Stimulated activated CD8-positive, alpha-beta memory T cell treated with anti-CD3 and anti-CD28 coated beads, Interleukin-7, amount 100 ng/mL, for 24 hours (primary cell): ENCODE results near the gene FKBP2.

Experiments
- DNase-seq: peaks from one replicate; pipeline ENCODE4 v3.0.0-alpha.2; 2020; ENCODE audit warnings: low read depth

The FKBP2 gene

DNA sequence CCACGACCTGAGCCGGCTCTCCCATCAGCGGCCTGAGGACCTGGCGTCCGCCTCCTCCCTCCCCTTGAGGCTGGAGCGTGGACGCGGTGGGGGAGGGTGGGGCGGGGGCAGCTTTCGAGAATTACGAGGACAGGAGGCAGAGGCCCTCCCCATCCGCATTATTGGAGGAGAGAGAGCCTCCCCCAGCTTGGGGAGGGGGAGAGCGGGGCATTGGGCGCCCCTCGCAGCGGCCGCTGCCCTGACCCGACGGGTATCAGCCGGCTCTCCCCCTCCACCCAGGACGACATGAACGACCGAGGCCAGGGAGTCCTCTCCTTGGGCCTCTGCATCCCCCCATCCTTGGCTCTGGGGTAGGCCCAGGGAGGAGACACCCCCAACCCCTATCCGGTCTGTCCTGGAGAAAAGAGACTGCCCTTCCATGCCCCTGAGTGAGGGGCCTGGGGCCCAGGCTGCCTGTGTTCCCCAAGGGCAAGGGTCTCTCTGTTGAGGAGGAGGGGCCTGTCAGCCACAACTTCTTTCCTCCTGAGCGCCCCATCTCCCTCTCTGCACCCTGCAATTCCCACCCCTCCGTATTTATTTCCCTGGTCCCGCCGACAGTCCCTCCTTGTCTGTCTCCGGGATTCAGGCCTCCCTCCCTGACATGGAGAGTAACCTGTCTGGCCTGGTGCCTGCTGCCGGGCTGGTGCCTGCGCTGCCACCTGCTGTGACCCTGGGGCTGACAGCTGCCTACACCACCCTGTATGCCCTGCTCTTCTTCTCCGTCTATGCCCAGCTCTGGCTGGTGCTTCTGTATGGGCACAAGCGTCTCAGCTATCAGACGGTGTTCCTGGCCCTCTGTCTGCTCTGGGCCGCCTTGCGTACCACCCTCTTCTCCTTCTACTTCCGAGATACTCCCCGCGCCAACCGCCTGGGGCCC, 45.2 kb downstream of the FKBP2 start:
- no peak for DNase-seq

DNA sequence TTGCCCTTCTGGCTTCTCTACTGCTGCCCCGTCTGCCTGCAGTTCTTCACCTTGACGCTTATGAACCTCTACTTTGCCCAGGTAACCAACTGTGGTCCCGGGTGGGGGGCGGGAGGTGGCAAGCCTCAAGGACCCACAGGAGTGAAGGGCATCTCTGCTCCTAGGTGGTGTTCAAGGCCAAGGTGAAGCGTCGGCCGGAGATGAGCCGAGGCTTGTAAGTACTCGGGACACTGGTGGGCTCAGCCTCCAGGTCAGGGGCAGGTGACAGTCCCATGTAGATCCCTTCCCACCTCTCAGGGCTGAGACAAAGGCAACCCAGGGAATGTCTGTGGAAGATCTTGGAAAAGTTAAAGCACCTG, 45.9 kb downstream of the FKBP2 start:
- no peak for DNase-seq

DNA sequence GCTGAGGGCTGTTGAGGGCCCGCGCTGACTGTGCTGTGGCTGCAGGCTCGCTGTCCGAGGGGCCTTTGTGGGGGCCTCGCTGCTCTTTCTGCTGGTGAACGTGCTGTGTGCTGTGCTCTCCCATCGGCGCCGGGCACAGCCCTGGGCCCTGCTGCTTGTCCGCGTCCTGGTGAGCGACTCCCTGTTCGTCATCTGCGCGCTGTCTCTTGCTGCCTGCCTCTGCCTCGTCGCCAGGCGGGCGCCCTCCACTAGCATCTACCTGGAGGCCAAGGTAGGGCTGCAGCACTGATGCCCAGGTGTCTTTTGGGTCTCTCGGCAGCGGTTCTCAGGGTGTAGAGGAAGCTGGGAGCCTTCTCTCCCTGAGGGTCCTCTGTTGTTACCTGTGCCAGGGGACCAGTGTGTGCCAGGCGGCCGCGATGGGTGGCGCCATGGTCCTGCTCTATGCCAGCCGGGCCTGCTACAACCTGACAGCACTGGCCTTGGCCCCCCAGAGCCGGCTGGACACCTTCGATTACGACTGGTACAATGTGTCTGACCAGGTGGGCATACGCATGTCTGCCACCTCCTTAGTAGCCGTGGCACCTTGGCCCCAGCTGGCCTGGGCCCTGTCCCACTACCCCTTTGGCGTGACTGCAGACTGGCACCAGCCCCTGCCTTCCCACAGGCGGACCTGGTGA, 46.9 kb downstream of the FKBP2 start:
- no peak for DNase-seq

DNA sequence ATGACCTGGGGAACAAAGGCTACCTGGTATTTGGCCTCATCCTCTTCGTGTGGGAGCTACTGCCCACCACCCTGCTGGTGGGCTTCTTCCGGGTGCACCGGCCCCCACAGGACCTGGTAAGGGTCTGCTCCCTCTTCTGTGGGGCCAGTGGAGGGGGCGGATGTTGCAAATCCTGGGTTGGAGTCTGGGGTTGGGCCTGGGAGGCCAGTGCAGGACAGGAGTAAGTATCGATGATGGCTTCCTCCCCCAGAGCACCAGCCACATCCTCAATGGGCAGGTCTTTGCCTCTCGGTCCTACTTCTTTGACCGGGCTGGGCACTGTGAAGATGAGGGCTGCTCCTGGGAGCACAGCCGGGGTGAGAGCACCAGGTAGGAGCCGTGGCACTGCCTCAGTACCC, 47.5 kb downstream of the FKBP2 start:
- no peak for DNase-seq

DNA sequence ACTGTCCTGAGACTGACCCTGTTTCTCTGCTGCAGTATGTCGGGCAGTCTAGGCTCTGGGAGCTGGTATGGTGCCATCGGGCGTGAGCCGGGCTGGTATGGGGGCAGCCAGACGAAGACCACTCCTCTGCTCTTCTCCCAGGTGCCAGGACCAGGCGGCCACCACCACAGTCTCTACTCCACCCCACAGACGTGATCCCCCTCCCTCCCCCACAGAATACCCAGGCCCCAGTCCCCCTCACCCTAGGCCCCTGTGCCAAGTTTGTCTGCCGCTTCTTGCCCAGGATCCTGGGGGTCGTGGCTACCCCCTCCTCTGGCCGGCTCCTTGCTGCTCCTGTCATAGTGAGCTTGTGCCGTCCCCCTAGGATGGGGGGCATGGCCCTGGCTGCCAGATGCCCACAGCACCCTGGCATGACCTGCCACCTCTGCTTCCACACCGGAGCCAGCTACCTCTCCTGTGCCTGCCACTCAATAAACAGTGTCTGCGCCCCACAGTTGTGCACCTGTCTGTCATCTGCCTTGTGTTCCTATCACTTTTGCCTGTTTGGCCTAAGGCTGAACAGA, 48.2 kb downstream of the FKBP2 start:
- DNase-seq: no peak

DNA sequence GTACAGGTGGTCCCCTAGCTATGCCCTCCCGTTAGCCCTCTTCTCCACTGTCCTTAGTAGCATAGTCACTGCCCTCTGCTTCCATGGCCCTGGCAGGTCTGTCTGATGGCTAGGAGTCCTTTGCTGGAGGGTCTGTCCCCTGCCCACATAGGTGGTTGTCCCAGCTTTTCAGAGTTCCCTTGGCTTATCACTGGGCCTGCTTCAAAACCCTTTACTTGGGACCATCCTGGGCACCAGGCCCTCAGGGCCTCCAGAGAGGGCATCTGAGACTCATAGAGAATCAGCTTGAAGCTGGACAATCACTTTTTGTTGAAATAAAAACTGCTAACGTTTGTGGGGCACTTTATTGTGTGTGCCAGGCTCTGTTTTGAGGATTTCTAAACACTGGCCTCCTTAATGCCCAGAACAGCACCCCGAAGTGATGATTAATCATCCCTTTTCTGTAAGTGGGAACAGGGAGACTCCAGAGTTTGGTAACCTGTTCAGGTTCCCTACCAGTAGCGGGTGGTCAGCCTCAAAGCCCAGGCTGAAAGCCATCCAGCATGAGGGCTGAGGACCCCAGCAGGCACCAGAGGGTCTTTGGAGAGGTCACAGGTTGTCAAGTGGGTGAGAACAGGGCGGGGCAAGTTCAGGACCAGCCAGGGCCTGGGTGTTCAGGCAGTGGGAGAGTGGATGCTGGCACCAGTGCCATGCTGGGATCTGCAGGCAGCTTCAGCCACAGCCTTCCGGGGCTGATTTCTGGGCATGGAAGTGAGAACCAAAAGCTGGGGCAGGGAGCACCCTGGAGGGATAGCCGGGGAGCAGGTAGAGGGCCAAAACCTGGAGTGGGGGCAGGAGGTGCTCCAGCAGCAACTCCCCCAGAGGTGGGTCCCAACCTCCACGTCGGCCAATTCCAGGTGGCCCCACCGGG, 49.7 kb downstream of the FKBP2 start:
- no peak for DNase-seq

DNA sequence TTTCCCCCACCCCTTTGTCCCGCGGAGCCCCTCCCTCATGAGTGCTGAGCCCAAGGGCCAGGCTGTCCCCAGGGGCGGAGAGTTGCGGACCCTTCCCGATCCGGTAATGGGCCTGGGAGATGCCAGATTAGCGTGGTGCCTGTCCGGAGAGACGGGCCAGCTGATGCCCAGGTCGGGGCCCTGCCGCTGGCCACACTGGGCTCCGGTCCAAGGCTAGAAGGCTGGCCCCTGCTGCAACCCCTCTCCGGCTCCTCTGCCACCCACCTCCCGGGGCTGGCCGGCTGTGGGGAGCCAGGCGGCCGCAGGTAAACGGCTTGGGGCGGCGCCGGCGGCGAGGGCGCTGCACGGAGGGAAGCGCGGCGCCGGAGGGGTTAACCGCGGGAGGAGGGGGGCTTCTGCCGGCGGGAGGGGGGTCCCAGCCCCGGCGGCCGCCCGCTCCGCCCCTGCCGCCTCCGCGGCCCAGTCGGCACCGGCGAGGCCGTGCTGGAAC, 50.4 kb downstream of the FKBP2 start, which contains the start of gene KCNK4:
Gene KCNK4, plus strand, starts transcription at position 41 of the 490 bp plus-strand sequence. CDS start 1,717 bp downstream, outside the sequence.
- no peak for DNase-seq

DNA sequence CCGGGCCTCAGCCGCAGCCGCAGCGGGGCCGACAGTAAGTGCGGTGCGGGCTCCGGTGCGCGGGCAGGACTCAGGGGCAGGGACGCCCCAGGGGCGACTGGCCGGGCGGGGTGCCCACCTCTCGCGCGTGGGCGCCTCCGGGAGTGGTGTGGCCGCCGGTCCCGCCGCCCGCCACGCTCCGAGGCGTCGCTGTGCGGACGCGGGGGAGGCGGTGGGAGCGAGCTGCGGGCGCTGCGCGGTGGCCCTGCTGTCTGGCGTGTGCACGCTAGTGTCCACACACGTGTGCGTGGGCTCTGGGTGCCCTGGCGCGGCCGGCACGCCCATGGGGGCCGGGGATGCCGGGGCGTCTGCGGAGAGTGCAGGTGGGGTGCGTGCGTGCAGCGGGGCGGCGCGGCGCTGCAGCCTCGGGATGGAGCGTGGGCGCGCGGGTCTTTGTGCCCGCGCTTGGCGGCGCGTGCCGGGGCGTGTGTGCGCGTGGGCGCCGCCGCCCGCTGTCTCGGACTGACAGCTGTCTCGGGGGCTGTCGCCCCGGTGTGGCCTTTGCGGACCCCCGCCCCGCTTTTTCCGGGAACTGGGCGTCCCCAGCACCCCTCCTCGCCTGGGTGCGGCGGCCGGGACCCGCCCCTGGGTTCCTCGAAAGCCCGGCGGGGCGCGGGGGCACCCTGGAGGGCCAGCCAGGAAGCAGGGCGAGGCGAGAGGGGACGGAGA, 51.0 kb downstream of the FKBP2 start:
- no peak for DNase-seq

DNA sequence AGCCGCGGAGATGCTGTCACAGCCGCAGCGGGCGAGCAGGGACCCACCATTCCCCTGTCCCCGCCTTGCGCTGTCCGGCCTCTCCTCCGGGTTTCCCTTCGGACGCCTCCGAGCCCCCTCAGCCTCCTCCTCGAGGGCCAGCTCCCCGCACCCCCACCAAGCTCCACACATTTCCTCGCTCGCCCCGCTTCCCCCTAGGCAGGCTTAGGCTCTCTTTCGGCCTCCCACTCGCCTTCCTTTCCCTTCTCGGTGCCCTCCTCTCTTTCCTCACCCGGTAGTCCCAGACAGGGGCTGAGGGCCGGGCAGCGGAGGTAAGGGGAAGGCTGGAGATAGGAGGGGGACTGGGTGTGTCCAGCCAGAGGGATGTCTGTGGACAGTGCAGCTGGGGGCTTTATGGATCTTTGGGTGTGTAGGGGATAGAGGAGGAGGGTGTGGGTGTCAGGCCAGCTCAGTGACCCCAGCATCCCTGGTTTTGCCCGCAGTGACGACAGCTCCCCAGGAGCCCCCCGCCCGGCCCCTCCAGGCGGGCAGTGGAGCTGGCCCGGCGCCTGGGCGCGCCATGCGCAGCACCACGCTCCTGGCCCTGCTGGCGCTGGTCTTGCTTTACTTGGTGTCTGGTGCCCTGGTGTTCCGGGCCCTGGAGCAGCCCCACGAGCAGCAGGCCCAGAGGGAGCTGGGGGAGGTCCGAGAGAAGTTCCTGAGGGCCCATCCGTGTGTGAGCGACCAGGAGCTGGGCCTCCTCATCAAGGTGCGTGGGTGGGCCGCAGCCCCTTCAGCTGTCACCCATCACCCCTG, 51.8 kb downstream of the FKBP2 start:
- no peak for DNase-seq
